ENCODE data around the gene GAS7.

The GAS7 gene

DNA sequence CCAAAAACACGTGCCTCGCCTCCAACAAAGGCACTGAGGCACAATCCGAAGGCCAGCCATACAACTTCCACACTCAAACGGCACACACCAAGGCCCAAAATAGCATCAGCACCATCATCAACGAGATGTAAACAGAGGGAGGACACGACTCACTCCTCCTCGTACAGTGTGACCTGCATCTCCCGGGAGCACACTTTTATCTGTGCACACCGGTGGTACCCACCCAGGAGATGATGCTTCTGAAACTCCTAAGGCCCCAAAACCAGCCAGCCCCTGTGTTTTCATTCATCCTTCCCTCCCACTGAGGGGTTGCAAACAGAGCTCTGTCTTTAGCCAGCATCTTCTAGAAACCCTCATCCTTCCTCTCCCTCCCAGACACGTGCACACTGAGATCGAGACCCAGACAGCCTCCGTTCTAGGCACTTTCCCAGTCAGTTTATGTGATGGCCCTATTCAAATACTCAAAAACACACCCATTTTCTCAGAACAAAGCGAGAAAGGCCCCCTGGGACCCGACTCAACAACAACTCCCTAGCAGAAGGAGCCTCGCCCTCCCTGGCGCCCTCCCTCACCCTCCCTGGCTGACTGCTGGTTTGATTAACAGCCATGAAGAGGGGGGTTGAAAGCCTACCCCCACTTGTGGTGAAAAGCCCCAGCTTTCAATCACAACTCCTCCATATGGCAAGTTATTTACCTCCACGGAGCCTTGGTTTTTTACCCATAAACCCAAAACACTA, 76.3 kb downstream of the GAS7 start:
- DNase-seq (ENCODE audit: low read depth) = no peak
- H3K4me3 ChIP-seq (replicated peaks; ENCODE audit: low read depth, low read length) = no peak overlapping the region
- TF ChIP-seq, protein P1, sequence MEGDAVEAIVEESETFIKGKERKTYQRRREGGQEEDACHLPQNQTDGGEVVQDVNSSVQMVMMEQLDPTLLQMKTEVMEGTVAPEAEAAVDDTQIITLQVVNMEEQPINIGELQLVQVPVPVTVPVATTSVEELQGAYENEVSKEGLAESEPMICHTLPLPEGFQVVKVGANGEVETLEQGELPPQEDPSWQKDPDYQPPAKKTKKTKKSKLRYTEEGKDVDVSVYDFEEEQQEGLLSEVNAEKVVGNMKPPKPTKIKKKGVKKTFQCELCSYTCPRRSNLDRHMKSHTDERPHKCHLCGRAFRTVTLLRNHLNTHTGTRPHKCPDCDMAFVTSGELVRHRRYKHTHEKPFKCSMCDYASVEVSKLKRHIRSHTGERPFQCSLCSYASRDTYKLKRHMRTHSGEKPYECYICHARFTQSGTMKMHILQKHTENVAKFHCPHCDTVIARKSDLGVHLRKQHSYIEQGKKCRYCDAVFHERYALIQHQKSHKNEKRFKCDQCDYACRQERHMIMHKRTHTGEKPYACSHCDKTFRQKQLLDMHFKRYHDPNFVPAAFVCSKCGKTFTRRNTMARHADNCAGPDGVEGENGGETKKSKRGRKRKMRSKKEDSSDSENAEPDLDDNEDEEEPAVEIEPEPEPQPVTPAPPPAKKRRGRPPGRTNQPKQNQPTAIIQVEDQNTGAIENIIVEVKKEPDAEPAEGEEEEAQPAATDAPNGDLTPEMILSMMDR (IDR thresholded peaks at IDR 0.05; ENCODE audit: low read length, missing control alignments) = no peak

- no peak overlapping the region for H3K4me3 ChIP-seq (replicated peaks; ENCODE audit: low read depth, low read length)
Observed at GRCh38 chr17:10120749-10121148, 77.7 kb downstream of the GAS7 start.

GRCh38 chr17:10120109-10120485, 78.3 kb downstream of the GAS7 start:
- TF ChIP-seq, protein P1 (IDR thresholded peaks at IDR 0.05; ENCODE audit: low read length, missing control alignments) = no peak
- DNase-seq (ENCODE audit: low read depth) = no peak
- H3K4me3 ChIP-seq (replicated peaks; ENCODE audit: low read depth, low read length) = no peak overlapping the region

More at GRCh38 chr17:10120749-10121148, 77.7 kb downstream of the GAS7 start:
- TF ChIP-seq, protein P1 (IDR thresholded peaks at IDR 0.05; ENCODE audit: low read length, missing control alignments) = no peak
- DNase-seq (ENCODE audit: low read depth) = no peak

- H3K4me3 ChIP-seq (replicated peaks; ENCODE audit: low read depth, low read length) = no peak overlapping the region
- TF ChIP-seq, protein P1 (IDR thresholded peaks at IDR 0.05; ENCODE audit: low read length, missing control alignments) = no peak
- no peak for DNase-seq (ENCODE audit: low read depth)
Observed at GRCh38 chr17:10119203-10120108, 79.0 kb downstream of the GAS7 start.

DNA sequence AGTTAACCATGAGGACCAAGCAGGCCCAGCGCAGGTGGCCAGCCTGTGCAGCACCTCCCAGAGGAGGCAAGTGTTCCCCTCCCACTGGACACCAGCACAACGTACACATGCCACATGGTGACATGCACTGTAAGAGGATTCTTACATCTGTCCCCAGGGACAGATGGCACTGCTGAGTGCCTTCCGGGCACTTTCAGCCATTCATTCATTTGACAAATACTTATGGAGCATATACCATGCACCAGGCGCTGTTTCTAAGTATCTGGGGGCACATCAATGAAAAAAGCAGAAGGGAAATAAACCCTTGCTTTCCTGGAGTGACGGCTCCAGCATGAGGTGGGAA, 79.6 kb downstream of the GAS7 start:
- DNase-seq (ENCODE audit: low read depth) = no peak
- TF ChIP-seq, protein P1 (IDR thresholded peaks at IDR 0.05; ENCODE audit: low read length, missing control alignments) = no peak
- no peak overlapping the region for H3K4me3 ChIP-seq (replicated peaks; ENCODE audit: low read depth, low read length)

- no peak for DNase-seq (ENCODE audit: low read depth)
- no peak overlapping the region for H3K4me3 ChIP-seq (replicated peaks; ENCODE audit: low read depth, low read length)
Observed at GRCh38 chr17:10117581-10118001, 80.8 kb downstream of the GAS7 start.

More at GRCh38 chr17:10117581-10118001, 80.8 kb downstream of the GAS7 start:
- TF ChIP-seq, protein P1 (IDR thresholded peaks at IDR 0.05; ENCODE audit: low read length, missing control alignments) = no peak

Measured in fibroblast of pulmonary artery (primary cell).